Measurements from ENCODE around the gene VARS2. TPM values are rescaled to one million over a fixed set of nuclear protein-coding genes. Genes with fewer than 3 reads are reported as not detected.

VARS2 gene
- total RNA-seq, 1 donor from 2014 or later, result 21.0 TPM

- DNase-seq, result no peak
- intact Hi-C loops (cut with micrococcal nuclease), result loop anchor here (5.0 to 10.0 kb wide), 2 partner anchors 53 to 135 kb away; partner anchors contain the start of genes FLOT1 and IER3
- H3K9me3 ChIP-seq (replicated peaks), result no peaks in the 10 kb centered on the region
- no peaks in the 10 kb centered on the region for H3K27me3 ChIP-seq (ENCODE audit: low read depth)
- peaks cover 48% of the 10 kb centered on the region for H3K4me1 ChIP-seq
- no peak for TF ChIP-seq CTCF (IDR thresholded peaks at IDR 0.05; ENCODE audit: borderline replicate concordance)
- H3K27ac ChIP-seq (replicated peaks), result no peak overlapping the region
- no peak overlapping the region for H3K4me3 ChIP-seq
- no peaks in the 10 kb centered on the region for H3K36me3 ChIP-seq
Observed at GRCh38 chr6:30879684-30880427, 34.2 kb upstream of the VARS2 start.

- intact Hi-C loops (cut with micrococcal nuclease), result loop anchor here (10.0 kb wide), 1 partner anchor 136 kb away; the partner anchor contains the start of genes FLOT1 and IER3
Observed at GRCh38 chr6:30880698-30881252, 33.3 kb upstream of the VARS2 start.

GRCh38 chr6:30881392-30882203 lies 32.4 kb upstream of the VARS2 start:
- Histone ChIP-seq H3K36me3 (no peaks in the 10 kb centered on the region), H3K9me3 (replicated peaks) (no peaks in the 10 kb centered on the region), H3K4me1 (peaks cover 60% of the 10 kb centered on the region), H3K27ac (replicated peaks) (peak overlapping the region; percentile 86), H3K4me3 (no peak overlapping the region), H3K27me3 (ENCODE audit: low read depth) (no peaks in the 10 kb centered on the region)
- no peak for DNase-seq
- TF ChIP-seq CTCF (IDR thresholded peaks at IDR 0.05; ENCODE audit: borderline replicate concordance), result no peak
- intact Hi-C loops (cut with micrococcal nuclease), result loop anchor here (10.0 kb wide), 1 partner anchor 137 kb away; the partner anchor contains the start of genes FLOT1 and IER3

More at GRCh38 chr6:30880698-30881252, 33.3 kb upstream of the VARS2 start:
- TF ChIP-seq CTCF (IDR thresholded peaks at IDR 0.05; ENCODE audit: borderline replicate concordance), result no peak
- no peak for DNase-seq
- no peaks in the 10 kb centered on the region for H3K36me3 ChIP-seq
- no peaks in the 10 kb centered on the region for H3K27me3 ChIP-seq (ENCODE audit: low read depth)
- H3K4me1 ChIP-seq, result peaks cover 57% of the 10 kb centered on the region
- no peaks in the 10 kb centered on the region for H3K9me3 ChIP-seq (replicated peaks)
- H3K4me3 ChIP-seq, result no peak overlapping the region
- no peak overlapping the region for H3K27ac ChIP-seq (replicated peaks)

GRCh38 chr6:30882204-30882758 lies 31.8 kb upstream of the VARS2 start:
- intact Hi-C loops (cut with micrococcal nuclease), result loop anchor here (10.0 kb wide), 1 partner anchor 137 kb away; the partner anchor contains the start of genes FLOT1 and IER3
- Histone ChIP-seq H3K36me3 (no peaks in the 10 kb centered on the region), H3K9me3 (replicated peaks) (no peaks in the 10 kb centered on the region), H3K4me1 (peaks cover 60% of the 10 kb centered on the region), H3K27ac (replicated peaks) (peak overlapping the region; percentile 86), H3K27me3 (ENCODE audit: low read depth) (no peaks in the 10 kb centered on the region), H3K4me3 (no peak overlapping the region)
- no peak for DNase-seq
- TF ChIP-seq CTCF (IDR thresholded peaks at IDR 0.05; ENCODE audit: borderline replicate concordance), result no peak
